IMR-90 (cell line): ENCODE data around the gene ATXN1. TPM values are rescaled to one million over a fixed set of nuclear protein-coding genes. Genes with fewer than 3 reads are reported as not detected.

Source experiments
- ATAC-seq: fragments of 200-7000 bp; cut with Tn5 transposase; 2 replicates; pipeline ENCODE4 v1.9.1; 2020; ENCODE audit warnings: low read depth, mild to moderate bottlenecking, moderate library complexity
- BruUV-seq: library from RNA; stranded (reverse); fragments of 400-500 nt; replicated peaks from 2 replicates; lab custom pipeline; 2021; lab: Mats Ljungman, UMichigan
- CTCF ChIA-PET: fragments of 300-600 bp; formaldehyde crosslinking; extraction: SDS; loops from one replicate; lab custom pipeline; 2021; ENCODE audit warnings: antibody characterized with exemption; lab: Yijun Ruan, JAX
- POLR2A ChIA-PET: fragments of 300-600 bp; sonication (Branson Sonifier 250); formaldehyde crosslinking; loops from one replicate; lab custom pipeline; 2022; ENCODE audit warnings: antibody characterized with exemption; ENCODE audit not compliant: unreplicated experiment; lab: Charles Lee
- DNase-seq: peaks from one replicate; pipeline ENCODE4 v3.0.0; 2013
- H2AFZ ChIP-seq: replicated peaks from 2 replicates; pipeline ENCODE3; 2013; ENCODE audit warnings: low read length, mild to moderate bottlenecking; ENCODE audit not compliant: poor library complexity
- H2AK5ac ChIP-seq: 2 replicates; pipeline ENCODE4 v1.6.1; 2013; ENCODE audit warnings: low read depth, low read length, inconsistent platforms
- H2AK9ac ChIP-seq: replicated peaks from 2 replicates; pipeline ENCODE3; 2013; ENCODE audit warnings: mild to moderate bottlenecking, low read depth, low read length, moderate library complexity; ENCODE audit not compliant: poor library complexity
- H2BK120ac ChIP-seq: 2 replicates; pipeline ENCODE4 v1.6.1; 2013; ENCODE audit warnings: low read depth, low read length, inconsistent platforms
- H2BK15ac ChIP-seq: 3 replicates; pipeline ENCODE4 v1.6.1; 2013; ENCODE audit warnings: low read depth, low read length, inconsistent platforms
- H2BK20ac ChIP-seq: 2 replicates; pipeline ENCODE4 v1.6.1; 2013; ENCODE audit warnings: low read depth, mild to moderate bottlenecking, inconsistent platforms, low read length, moderate library complexity
- H2BK5ac ChIP-seq: 2 replicates; pipeline ENCODE4 v1.6.1; 2013; ENCODE audit warnings: mild to moderate bottlenecking, low read depth, low read length, inconsistent platforms; ENCODE audit not compliant: poor library complexity, severe bottlenecking
- H3K14ac ChIP-seq: replicated peaks from 2 replicates; pipeline ENCODE4 v1.6.1; 2013; ENCODE audit warnings: low read depth, low read length, inconsistent platforms
- H3K18ac ChIP-seq: 2 replicates; pipeline ENCODE4 v1.6.1; 2013; ENCODE audit warnings: low read depth, low read length, control low read depth
- H3K23ac ChIP-seq: 2 replicates; pipeline ENCODE4 v1.6.1; 2013; ENCODE audit warnings: low read depth, low read length, inconsistent platforms
- H3K27ac ChIP-seq: 2 replicates; pipeline ENCODE4 v1.5.1; 2013; ENCODE audit warnings: mild to moderate bottlenecking, control low read depth, low read length; ENCODE audit not compliant: insufficient read depth
- H3K27me3 ChIP-seq: 2 replicates; pipeline ENCODE4 v1.6.1; 2013; ENCODE audit warnings: low read length; ENCODE audit not compliant: control insufficient read depth, insufficient read depth
- H3K36me3 ChIP-seq: 2 replicates; pipeline ENCODE4 v1.6.1; 2013; ENCODE audit warnings: low read length, mixed read lengths; ENCODE audit not compliant: control insufficient read depth, insufficient read depth
- H3K4ac ChIP-seq: 2 replicates; pipeline ENCODE4 v1.6.1; 2013; ENCODE audit warnings: low read depth, low read length, inconsistent platforms
- H3K4me1 ChIP-seq: 2 replicates; pipeline ENCODE4 v1.6.1; 2013; ENCODE audit warnings: low read length, mixed read lengths; ENCODE audit not compliant: control insufficient read depth, insufficient read depth
- H3K4me2 ChIP-seq: 2 replicates; pipeline ENCODE4 v1.6.1; 2013; ENCODE audit warnings: low read depth, mild to moderate bottlenecking, control low read depth, low read length, moderate library complexity
- H3K4me3 ChIP-seq: 2 replicates; pipeline ENCODE4 v1.5.1; 2013; ENCODE audit warnings: low read depth, mild to moderate bottlenecking, control low read depth, low read length, moderate library complexity; ENCODE audit not compliant: insufficient read depth
- H3K56ac ChIP-seq: 2 replicates; pipeline ENCODE4 v1.6.1; 2013; ENCODE audit warnings: low read length, inconsistent platforms; ENCODE audit not compliant: insufficient read depth; ENCODE audit errors: extremely low read depth
- H3K79me1 ChIP-seq, 2 experiments: 2 replicates each; pipeline ENCODE4 v1.6.1; 2013; ENCODE audit warnings: low read length in 2 of 2, inconsistent platforms in 1 of 2, low read depth in 1 of 2
- H3K9ac ChIP-seq: 2 replicates; pipeline ENCODE4 v1.6.1; 2013; ENCODE audit warnings: low read depth, low read length, control low read depth
- H3K9me1 ChIP-seq: 2 replicates; pipeline ENCODE4 v1.6.1; 2013; ENCODE audit warnings: low read length, inconsistent platforms; ENCODE audit not compliant: insufficient read depth
- H3K9me3 ChIP-seq: 2 replicates; pipeline ENCODE4 v1.6.1; 2013; ENCODE audit warnings: low read length; ENCODE audit not compliant: control insufficient read depth, insufficient read depth
- H4K20me1 ChIP-seq: 2 replicates; pipeline ENCODE4 v1.6.1; 2013; ENCODE audit warnings: low read length, inconsistent platforms; ENCODE audit not compliant: insufficient read depth
- H4K5ac ChIP-seq: 2 replicates; pipeline ENCODE4 v1.6.1; 2013; ENCODE audit warnings: mild to moderate bottlenecking, low read depth, low read length, control low read depth
- H4K8ac ChIP-seq, 2 experiments: 2 replicates each; pipeline ENCODE4 v1.6.1; 2013; ENCODE audit warnings: low read depth in 2 of 2, low read length in 2 of 2, control low read depth in 1 of 2, inconsistent platforms in 1 of 2
- H4K91ac ChIP-seq: 2 replicates; pipeline ENCODE4 v1.6.1; 2013; ENCODE audit warnings: low read depth, low read length, inconsistent platforms; ENCODE audit not compliant: insufficient read depth
- FOS ChIP-seq: fragments of 150-350 bp; IDR thresholded peaks from 2 replicates; pipeline ENCODE4 v1.6.1; 2016; ENCODE audit warnings: low read depth, low read length
- MAFK ChIP-seq: IDR thresholded peaks from 2 replicates; pipeline ENCODE4 v1.6.1; 2012; ENCODE audit warnings: low read depth, low read length, improper control_type of control experiment
- MAZ ChIP-seq: IDR thresholded peaks from 2 replicates; pipeline ENCODE4 v1.6.1; 2012; ENCODE audit warnings: low read depth, mild to moderate bottlenecking, low read length, improper control_type of control experiment, moderate library complexity, borderline replicate concordance
- RCOR1 ChIP-seq: IDR thresholded peaks from 2 replicates; pipeline ENCODE4 v1.6.1; 2012; ENCODE audit warnings: mild to moderate bottlenecking, low read length, improper control_type of control experiment; ENCODE audit not compliant: insufficient replicate concordance
- RFX5 ChIP-seq: IDR thresholded peaks from 2 replicates; pipeline ENCODE4 v1.8.0; 2012; ENCODE audit warnings: low read depth, mild to moderate bottlenecking, low read length, moderate library complexity
- WGBS, 2 experiments: methylation state at CpG; one replicate each; pipeline versions ENCODE4 v1.1.5 to v1.1.7; 2013; ENCODE audit warnings: missing lambda C conversion rate in 2 of 2; ENCODE audit not compliant: insufficient read length in 1 of 2; ENCODE audit errors: extremely low coverage in 2 of 2; 5-methylcytosine and 5-hydroxymethylcytosine counted together
- dilution Hi-C: fragments of 300-500 bp; cut with HindIII; formaldehyde crosslinking; loops from one replicate; pipeline ENCODE4 v1.14.3; 2018; ENCODE audit warnings: low sequenced_read_pairs; ENCODE audit not compliant: unreplicated experiment
- in situ Hi-C: fragments of 300-500 bp; cut with MboI; formaldehyde crosslinking; loops from 3 replicates; pipeline ENCODE4 v1.14.3; 2019; ENCODE audit warnings: low sequenced_read_pairs, inconsistent platforms, mixed read lengths
- intact Hi-C: fragments of 100-400 bp; cut with micrococcal nuclease; formaldehyde crosslinking; loops from 2 replicates; pipeline ENCODE4 v1.10.0; 2022
- polyA plus RNA-seq, 3 experiments: library from polyadenylated mRNA; depleted of rRNA; stranded (reverse); fragments of >200 nt; gene quantifications; 2 replicates each; pipeline ENCODE4 v1.2.3, GENCODE V29; 2012; ENCODE audit warnings: low replicate concordance in 1 of 3
- total RNA-seq: library from RNA; depleted of rRNA; stranded (reverse); fragments of >200 nt; gene quantifications from 2 replicates; pipeline ENCODE4 v1.2.3, GENCODE V29; 2012
- TF ChIP-seq, protein P1 (sequence below): fragments of 150-350 bp; IDR thresholded peaks from 2 replicates; pipeline ENCODE4 v1.6.1; 2016; ENCODE audit warnings: low read depth, mild to moderate bottlenecking, low read length, moderate library complexity, borderline replicate concordance

ATXN1 gene
- total and polyA plus RNA-seq, 2 of the 4 experiments (the other 2 are of a cell fraction), result 7.3 to 11.1 TPM

DNA sequence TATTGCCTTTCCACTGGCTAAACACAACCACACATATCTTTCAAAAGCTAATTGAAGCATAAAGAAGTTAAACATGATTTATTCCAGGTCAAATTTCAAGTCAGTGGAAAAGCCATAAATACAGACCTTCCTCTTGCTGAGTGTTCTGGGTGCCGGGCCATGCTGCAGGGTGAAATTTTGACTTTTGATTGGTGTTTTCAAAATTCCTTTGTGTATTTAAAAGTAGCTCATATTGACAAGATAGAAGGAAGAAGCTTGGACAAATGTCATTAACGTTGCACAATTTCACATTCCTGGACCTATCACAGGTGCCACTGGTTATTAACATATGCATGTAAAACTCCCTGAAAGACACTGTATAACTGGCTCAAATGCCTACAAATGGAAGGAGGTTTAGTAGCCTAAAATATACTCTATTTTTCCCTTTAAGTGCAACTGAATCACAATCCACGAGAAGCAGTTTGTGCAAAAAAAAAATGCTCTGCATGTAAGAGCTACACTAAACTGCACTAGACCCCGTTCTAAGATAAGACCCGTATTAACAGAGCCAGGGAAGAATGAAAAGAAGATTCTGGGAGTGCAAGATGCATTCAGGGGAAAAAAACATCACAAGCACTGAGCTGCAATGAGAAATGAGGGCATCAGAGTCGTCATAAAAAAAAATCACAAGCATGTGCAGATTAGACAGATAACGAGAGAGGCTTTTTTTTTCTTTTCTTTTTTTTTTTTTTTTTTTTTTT is 30.4 kb downstream of the ATXN1 start:
- no peak overlapping the region for H2BK15ac ChIP-seq
- H3K4me3 ChIP-seq, result no peak overlapping the region
- in situ Hi-C loops (no loop called here), dilution Hi-C loops (no loop called here), intact Hi-C loops (no loop called here)
- no peak overlapping the region for H3K4ac ChIP-seq
- H2BK20ac ChIP-seq, result no peak overlapping the region
- no peak overlapping the region for H4K8ac ChIP-seq
- no peak overlapping the region for H3K18ac ChIP-seq
- no TSS peak for BruUV-seq
- H3K56ac ChIP-seq, result no peak overlapping the region
- peaks cover 13% of the 10 kb centered on the region for H3K9me1 ChIP-seq
- CTCF ChIA-PET, result no interaction called here
- POLR2A ChIA-PET, result interaction anchor here (0.7 kb wide), 1 partner anchor 367 kb away, joined by 15 read pairs; no protein-coding TSS in a partner anchor
- peaks cover 34 to 43% of the 10 kb centered on the region in 2 experiments for H3K79me1 ChIP-seq
- H3K9ac ChIP-seq, result no peak overlapping the region
- TF ChIP-seq RCOR1 (no peak), MAZ (no peak), MAFK (no peak), FOS (no peak), RFX5 (no peak)
- TF ChIP-seq, protein P1, sequence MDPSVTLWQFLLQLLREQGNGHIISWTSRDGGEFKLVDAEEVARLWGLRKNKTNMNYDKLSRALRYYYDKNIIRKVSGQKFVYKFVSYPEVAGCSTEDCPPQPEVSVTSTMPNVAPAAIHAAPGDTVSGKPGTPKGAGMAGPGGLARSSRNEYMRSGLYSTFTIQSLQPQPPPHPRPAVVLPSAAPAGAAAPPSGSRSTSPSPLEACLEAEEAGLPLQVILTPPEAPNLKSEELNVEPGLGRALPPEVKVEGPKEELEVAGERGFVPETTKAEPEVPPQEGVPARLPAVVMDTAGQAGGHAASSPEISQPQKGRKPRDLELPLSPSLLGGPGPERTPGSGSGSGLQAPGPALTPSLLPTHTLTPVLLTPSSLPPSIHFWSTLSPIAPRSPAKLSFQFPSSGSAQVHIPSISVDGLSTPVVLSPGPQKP, result no peak
- no peak overlapping the region for H3K23ac ChIP-seq
- H3K27ac ChIP-seq, result no peak overlapping the region
- H2AFZ ChIP-seq, result no peak overlapping the region
- no peak overlapping the region for H3K4me2 ChIP-seq
- no peak overlapping the region for H2BK5ac ChIP-seq
- no peak for ATAC-seq
- peaks cover 3% of the 10 kb centered on the region; the same call in 1 of the 2 replicates for H3K36me3 ChIP-seq
- peaks cover 14% of the 10 kb centered on the region for H3K4me1 ChIP-seq
- no peak overlapping the region for H3K14ac ChIP-seq
- no peak overlapping the region for H4K91ac ChIP-seq
- no peak overlapping the region for H2AK9ac ChIP-seq
- no CpG with 5 or more reads among the region's 7 CpGs for WGBS, 2 experiments
- no peaks in the 10 kb centered on the region for H3K27me3 ChIP-seq
- no peak overlapping the region for H2BK120ac ChIP-seq
- H3K9me3 ChIP-seq, result no peaks in the 10 kb centered on the region
- no peak for DNase-seq
- H4K5ac ChIP-seq, result no peak overlapping the region
- no peak overlapping the region for H2AK5ac ChIP-seq
- H4K20me1 ChIP-seq, result peaks cover 19% of the 10 kb centered on the region; the same call in 1 of the 2 replicates
